ENCODE results near the gene ENHO.
A peak's percentile ranks its signal among the peaks of the same experiment; 100 is the strongest.

ENHO gene

DNA sequence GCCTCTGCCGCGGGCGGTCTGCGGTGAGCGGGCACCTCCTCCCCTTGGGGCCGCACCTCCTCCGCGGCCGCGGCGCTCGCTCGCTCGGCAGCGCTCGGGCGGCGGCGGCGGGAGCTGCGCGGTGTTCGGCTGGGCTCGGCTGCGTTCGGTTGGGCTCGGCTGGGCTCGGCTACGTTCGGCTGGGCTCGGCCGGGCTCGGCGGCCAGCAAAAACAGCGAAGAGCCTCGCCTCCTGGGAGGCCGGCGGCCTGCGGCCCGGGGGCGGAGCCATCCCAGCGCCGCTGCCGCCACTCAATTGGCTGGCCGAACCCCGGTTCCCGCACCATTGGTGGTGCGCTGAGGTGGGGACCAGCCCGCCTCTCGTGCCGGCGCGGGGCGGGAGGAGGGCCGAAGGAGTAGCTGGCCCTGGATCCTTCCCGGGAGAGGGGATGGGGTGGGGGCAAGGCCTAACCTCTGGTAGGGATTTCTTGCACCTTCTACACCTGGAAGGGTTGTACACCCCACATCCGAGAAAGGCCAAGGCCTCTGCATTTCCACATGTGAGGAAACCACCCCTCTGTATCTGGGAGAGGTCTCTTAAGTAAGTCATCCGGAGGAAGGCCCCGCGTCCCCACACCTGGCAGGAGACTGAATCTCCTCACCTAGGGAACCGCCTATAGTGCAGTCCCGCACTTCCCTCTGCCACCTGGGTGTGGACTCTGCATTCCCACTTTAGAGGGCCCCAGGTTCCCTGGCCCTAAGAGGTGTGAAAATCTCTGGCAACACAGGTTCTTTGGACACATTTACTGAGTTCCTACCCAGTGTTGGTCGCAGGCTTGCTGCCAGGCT is at the start of gene ENHO:
Gene ENHO, minus strand, starts transcription at position 20 of the 827 bp plus-strand sequence. CDS start 1,295 bp downstream, outside the sequence.
- TF ChIP-seq, protein P1, sequence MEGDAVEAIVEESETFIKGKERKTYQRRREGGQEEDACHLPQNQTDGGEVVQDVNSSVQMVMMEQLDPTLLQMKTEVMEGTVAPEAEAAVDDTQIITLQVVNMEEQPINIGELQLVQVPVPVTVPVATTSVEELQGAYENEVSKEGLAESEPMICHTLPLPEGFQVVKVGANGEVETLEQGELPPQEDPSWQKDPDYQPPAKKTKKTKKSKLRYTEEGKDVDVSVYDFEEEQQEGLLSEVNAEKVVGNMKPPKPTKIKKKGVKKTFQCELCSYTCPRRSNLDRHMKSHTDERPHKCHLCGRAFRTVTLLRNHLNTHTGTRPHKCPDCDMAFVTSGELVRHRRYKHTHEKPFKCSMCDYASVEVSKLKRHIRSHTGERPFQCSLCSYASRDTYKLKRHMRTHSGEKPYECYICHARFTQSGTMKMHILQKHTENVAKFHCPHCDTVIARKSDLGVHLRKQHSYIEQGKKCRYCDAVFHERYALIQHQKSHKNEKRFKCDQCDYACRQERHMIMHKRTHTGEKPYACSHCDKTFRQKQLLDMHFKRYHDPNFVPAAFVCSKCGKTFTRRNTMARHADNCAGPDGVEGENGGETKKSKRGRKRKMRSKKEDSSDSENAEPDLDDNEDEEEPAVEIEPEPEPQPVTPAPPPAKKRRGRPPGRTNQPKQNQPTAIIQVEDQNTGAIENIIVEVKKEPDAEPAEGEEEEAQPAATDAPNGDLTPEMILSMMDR (IDR thresholded peaks at IDR 0.05), result no peak
- H3K4me3 ChIP-seq, result peak within 1 kb of the TSS; percentile 78
- peak; percentile 91 for DNase-seq (ENCODE audit: low spot score)
- peak within 1 kb of the TSS in 1 of 2 donors; percentile 42 for H3K27ac ChIP-seq

DNA sequence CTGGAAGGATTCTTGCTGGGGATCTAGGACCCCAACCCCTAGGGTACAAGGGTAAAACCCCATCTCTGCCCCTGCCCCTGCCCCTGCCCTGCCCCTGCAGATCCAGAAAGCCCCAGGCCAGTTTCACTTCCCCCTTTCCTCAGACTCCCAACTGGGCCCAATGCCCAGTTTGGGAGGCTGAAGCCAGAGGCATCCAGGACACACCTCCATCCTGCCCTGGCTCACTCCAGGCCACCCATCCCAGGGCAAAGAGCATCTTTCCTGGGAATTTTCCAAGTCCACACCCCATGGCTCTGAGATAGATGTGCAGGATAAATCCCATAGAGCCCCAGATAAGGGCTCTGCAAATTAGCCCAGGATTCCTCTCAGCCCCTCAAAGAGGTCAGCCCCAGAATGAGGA is 49.3 kb upstream of the ENHO start:
- TF ChIP-seq, protein P1 (IDR thresholded peaks at IDR 0.05), result no peak
- no peak overlapping the region for H3K27ac ChIP-seq
- DNase-seq (ENCODE audit: low spot score), result no peak
- H3K4me3 ChIP-seq, result no peak overlapping the region

- Histone ChIP-seq H3K4me3 (no peak overlapping the region), H3K27ac (peak overlapping the region in 1 of 2 donors; percentile 32)
- TF ChIP-seq, protein P1 (IDR thresholded peaks at IDR 0.05), result no peak
- DNase-seq (ENCODE audit: low spot score), result no peak
These were observed 48.7 kb upstream of the ENHO start for GRCh38 chr9:34571481-34571810.

- Histone ChIP-seq H3K4me3 (no peak overlapping the region), H3K27ac (peak overlapping the region in 1 of 2 donors; percentile 32)
- TF ChIP-seq, protein P1 (IDR thresholded peaks at IDR 0.05), result no peak
- DNase-seq (ENCODE audit: low spot score), result no peak
These were observed 48.2 kb upstream of the ENHO start for GRCh38 chr9:34570809-34571480.

GRCh38 chr9:34570376-34570775 is 47.6 kb upstream of the ENHO start:
- DNase-seq (ENCODE audit: low spot score), result no peak
- H3K4me3 ChIP-seq, result no peak overlapping the region
- TF ChIP-seq, protein P1 (IDR thresholded peaks at IDR 0.05), result no peak
- H3K27ac ChIP-seq, result no peak overlapping the region

DNA sequence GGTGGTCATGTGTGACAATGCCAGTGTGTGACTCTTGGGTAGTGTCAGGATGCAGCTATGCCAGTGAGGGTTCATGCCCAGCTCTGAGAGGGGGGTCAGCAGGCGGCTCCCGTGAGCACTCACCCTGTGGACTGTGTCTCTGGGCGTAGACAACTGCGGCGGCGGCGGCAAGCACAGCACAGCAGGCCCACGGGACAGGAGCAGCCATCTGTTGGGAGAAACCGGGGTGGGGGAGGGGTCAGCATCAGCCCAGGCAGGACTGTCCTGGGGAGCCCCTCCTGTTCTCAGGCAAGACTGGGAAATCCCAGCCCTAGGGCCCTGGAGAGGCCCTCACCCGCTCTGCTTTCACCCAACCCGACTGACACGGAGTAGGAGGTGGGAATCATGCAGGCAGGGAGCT is 46.0 kb upstream of the ENHO start:
- TF ChIP-seq, protein P1 (IDR thresholded peaks at IDR 0.05), result no peak
- DNase-seq (ENCODE audit: low spot score), result no peak
- no peak overlapping the region for H3K27ac ChIP-seq
- no peak overlapping the region for H3K4me3 ChIP-seq

Data from coronary artery (tissue), 2 donors.